GM12864 (cell line): ENCODE results near the gene PGM2L1.

Experiments
- DNase-seq: peaks from one replicate; pipeline ENCODE4 v3.0.0-alpha.2; 2011; ENCODE audit warnings: low read depth
- H3K4me3 ChIP-seq: 2 replicates; pipeline ENCODE4 v1.5.1; 2011; ENCODE audit warnings: mild to moderate bottlenecking, low read depth, low read length, control low read depth
- CTCF ChIP-seq: IDR thresholded peaks from 2 replicates; pipeline ENCODE4 v1.5.1; 2011; ENCODE audit warnings: low read depth, mild to moderate bottlenecking, moderate library complexity, low read length, control low read depth, inconsistent platforms; ENCODE audit errors: missing control alignments

PGM2L1 gene

GRCh38 chr11:74400606-74401005 lies 2.4 kb upstream of the PGM2L1 start:
- no peak for DNase-seq
- H3K4me3 ChIP-seq: no peak overlapping the region
- no peak for TF ChIP-seq CTCF

GRCh38 chr11:74397501-74398243 lies 561 bp downstream of the PGM2L1 start:
- peak overlapping the region; percentile 81 for H3K4me3 ChIP-seq
- TF ChIP-seq CTCF: peak; percentile 22
- no peak for DNase-seq

GRCh38 chr11:74392256-74392655 lies 6.0 kb downstream of the PGM2L1 start:
- DNase-seq: no peak
- no peak for TF ChIP-seq CTCF
- H3K4me3 ChIP-seq: no peak overlapping the region

GRCh38 chr11:74391193-74391592 lies 7.0 kb downstream of the PGM2L1 start:
- no peak for DNase-seq
- no peak for TF ChIP-seq CTCF

GRCh38 chr11:74390697-74391096 lies 7.5 kb downstream of the PGM2L1 start:
- no peak for TF ChIP-seq CTCF
- H3K4me3 ChIP-seq: no peak overlapping the region
- no peak for DNase-seq

More at GRCh38 chr11:74391193-74391592, 7.0 kb downstream of the PGM2L1 start:
- H3K4me3 ChIP-seq: no peak overlapping the region

- peak; percentile 69 for TF ChIP-seq CTCF
- DNase-seq: no peak
- H3K4me3 ChIP-seq: no peak overlapping the region
Observed at GRCh38 chr11:74388678-74389327, 9.4 kb downstream of the PGM2L1 start.
